ENCODE data around the gene RFWD3. TPM values are rescaled to one million over a fixed set of nuclear protein-coding genes. Genes with fewer than 3 reads are reported as not detected.

RFWD3 gene
- total and polyA plus RNA-seq, 2 of the 4 experiments (the other 2 are of a cell fraction): 16.7 to 27.6 TPM

DNA sequence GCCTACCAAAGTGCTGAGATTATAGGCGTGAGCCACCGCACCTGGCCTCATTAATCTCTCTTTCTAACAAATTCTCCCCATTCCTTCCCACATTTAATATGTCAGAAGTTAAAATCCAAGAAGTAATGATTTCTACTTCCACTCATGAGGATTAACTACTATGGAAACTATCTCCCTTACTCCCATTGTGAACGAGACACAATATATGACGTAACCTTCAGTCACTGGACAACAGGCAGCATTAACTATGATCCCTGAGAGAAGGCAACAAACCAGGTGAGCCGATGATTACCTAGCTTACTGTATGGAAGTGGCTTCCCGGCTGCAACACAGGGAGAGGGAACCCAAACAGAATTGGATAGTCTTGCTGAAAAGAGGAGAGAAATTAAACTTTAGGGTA, 79.7 kb downstream of the RFWD3 start:
- no peak overlapping the region for H3K23ac ChIP-seq (ENCODE audit: low read depth, low read length)
- dilution Hi-C loops (cut with HindIII; ENCODE audit: low sequenced_read_pairs, unreplicated experiment): no loop called here
- no peaks in the 10 kb centered on the region for H3K9me3 ChIP-seq (ENCODE audit: control insufficient read depth, insufficient read depth, low read length)
- H3K27ac ChIP-seq (ENCODE audit: insufficient read depth, low read length): no peak overlapping the region
- H2BK15ac ChIP-seq (ENCODE audit: low read depth, low read length): no peak overlapping the region
- H3K79me1 ChIP-seq (ENCODE audit: low read depth in 1 of 2, low read length in 2 of 2): peaks cover 30 to 54% of the 10 kb centered on the region in 2 experiments
- H4K20me1 ChIP-seq (ENCODE audit: insufficient read depth, low read length): peaks cover 41% of the 10 kb centered on the region
- TF ChIP-seq MAZ (IDR thresholded peaks at IDR 0.05; ENCODE audit: borderline replicate concordance, low read depth, low read length): no peak
- TF ChIP-seq, protein P1, sequence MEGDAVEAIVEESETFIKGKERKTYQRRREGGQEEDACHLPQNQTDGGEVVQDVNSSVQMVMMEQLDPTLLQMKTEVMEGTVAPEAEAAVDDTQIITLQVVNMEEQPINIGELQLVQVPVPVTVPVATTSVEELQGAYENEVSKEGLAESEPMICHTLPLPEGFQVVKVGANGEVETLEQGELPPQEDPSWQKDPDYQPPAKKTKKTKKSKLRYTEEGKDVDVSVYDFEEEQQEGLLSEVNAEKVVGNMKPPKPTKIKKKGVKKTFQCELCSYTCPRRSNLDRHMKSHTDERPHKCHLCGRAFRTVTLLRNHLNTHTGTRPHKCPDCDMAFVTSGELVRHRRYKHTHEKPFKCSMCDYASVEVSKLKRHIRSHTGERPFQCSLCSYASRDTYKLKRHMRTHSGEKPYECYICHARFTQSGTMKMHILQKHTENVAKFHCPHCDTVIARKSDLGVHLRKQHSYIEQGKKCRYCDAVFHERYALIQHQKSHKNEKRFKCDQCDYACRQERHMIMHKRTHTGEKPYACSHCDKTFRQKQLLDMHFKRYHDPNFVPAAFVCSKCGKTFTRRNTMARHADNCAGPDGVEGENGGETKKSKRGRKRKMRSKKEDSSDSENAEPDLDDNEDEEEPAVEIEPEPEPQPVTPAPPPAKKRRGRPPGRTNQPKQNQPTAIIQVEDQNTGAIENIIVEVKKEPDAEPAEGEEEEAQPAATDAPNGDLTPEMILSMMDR (conservative IDR thresholded peaks at IDR 0.05; ENCODE audit: low read depth, low read length): no peak
- TF ChIP-seq, protein P2, sequence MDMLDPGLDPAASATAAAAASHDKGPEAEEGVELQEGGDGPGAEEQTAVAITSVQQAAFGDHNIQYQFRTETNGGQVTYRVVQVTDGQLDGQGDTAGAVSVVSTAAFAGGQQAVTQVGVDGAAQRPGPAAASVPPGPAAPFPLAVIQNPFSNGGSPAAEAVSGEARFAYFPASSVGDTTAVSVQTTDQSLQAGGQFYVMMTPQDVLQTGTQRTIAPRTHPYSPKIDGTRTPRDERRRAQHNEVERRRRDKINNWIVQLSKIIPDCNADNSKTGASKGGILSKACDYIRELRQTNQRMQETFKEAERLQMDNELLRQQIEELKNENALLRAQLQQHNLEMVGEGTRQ (IDR thresholded peaks at IDR 0.05; ENCODE audit: low read depth, low read length): no peak
- TF ChIP-seq RFX5 (IDR thresholded peaks at IDR 0.05; ENCODE audit: low read depth, low read length): no peak
- no peak for TF ChIP-seq BHLHE40 (IDR thresholded peaks at IDR 0.05; ENCODE audit: low read depth, low read length)
- TF ChIP-seq RCOR1 (IDR thresholded peaks at IDR 0.05; ENCODE audit: insufficient replicate concordance, low read length): no peak
- TF ChIP-seq MXI1 (IDR thresholded peaks at IDR 0.05; ENCODE audit: borderline replicate concordance, low read depth, low read length): no peak
- TF ChIP-seq SMC3 (IDR thresholded peaks at IDR 0.05; ENCODE audit: low read depth, low read length): no peak
- no peak for TF ChIP-seq POLR2A (IDR thresholded peaks at IDR 0.05; ENCODE audit: low read depth, low read length)
- no peak for TF ChIP-seq MAFK (IDR thresholded peaks at IDR 0.05; ENCODE audit: low read depth, low read length)
- no peak for TF ChIP-seq RAD21 (IDR thresholded peaks at IDR 0.05; ENCODE audit: low read length)
- TF ChIP-seq CEBPB (IDR thresholded peaks at IDR 0.05; ENCODE audit: low read depth, low read length): no peak
- TF ChIP-seq, protein P3, sequence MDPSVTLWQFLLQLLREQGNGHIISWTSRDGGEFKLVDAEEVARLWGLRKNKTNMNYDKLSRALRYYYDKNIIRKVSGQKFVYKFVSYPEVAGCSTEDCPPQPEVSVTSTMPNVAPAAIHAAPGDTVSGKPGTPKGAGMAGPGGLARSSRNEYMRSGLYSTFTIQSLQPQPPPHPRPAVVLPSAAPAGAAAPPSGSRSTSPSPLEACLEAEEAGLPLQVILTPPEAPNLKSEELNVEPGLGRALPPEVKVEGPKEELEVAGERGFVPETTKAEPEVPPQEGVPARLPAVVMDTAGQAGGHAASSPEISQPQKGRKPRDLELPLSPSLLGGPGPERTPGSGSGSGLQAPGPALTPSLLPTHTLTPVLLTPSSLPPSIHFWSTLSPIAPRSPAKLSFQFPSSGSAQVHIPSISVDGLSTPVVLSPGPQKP (IDR thresholded peaks at IDR 0.05; ENCODE audit: borderline replicate concordance, low read depth, low read length): no peak
- TF ChIP-seq NFE2L2 (IDR thresholded peaks at IDR 0.05; ENCODE audit: low read depth, low read length): no peak
- no peak for TF ChIP-seq CHD1 (IDR thresholded peaks at IDR 0.05; ENCODE audit: low read depth, low read length)
- TF ChIP-seq FOS (IDR thresholded peaks at IDR 0.05; ENCODE audit: low read depth, low read length): no peak
- H3K4me3 ChIP-seq (ENCODE audit: insufficient read depth, low read depth, low read length): no peak overlapping the region
- WGBS, 2 experiments (ENCODE audit: extremely low coverage in 2 of 2, insufficient read length in 1 of 2): 50% methylated on average over 2 of the region's 6 CpGs; no CpG with 5 or more reads in 1 of the 2 experiments
- H3K27me3 ChIP-seq (ENCODE audit: control insufficient read depth, insufficient read depth, low read length): no peaks in the 10 kb centered on the region
- H4K8ac ChIP-seq (ENCODE audit: low read depth in 2 of 2, low read length in 2 of 2): no peak overlapping the region
- H3K4me1 ChIP-seq (ENCODE audit: control insufficient read depth, insufficient read depth, low read length): peaks cover 5% of the 10 kb centered on the region
- no peak overlapping the region for H3K9ac ChIP-seq (ENCODE audit: low read depth, low read length)
- no peak overlapping the region for H2AFZ ChIP-seq (replicated peaks; ENCODE audit: low read length, poor library complexity)
- no peak overlapping the region for H2AK9ac ChIP-seq (replicated peaks; ENCODE audit: low read depth, low read length, poor library complexity)
- no peak overlapping the region for H4K91ac ChIP-seq (ENCODE audit: insufficient read depth, low read depth, low read length)
- DNase-seq (no peak), ATAC-seq (ENCODE audit: low read depth) (no peak)
- no peak overlapping the region for H2AK5ac ChIP-seq (ENCODE audit: low read depth, low read length)
- H2BK120ac ChIP-seq (ENCODE audit: low read depth, low read length): no peak overlapping the region
- H3K9me1 ChIP-seq (ENCODE audit: insufficient read depth, low read length): peaks cover 10% of the 10 kb centered on the region
- no peak overlapping the region for H3K4me2 ChIP-seq (ENCODE audit: low read depth, low read length)
- no peak overlapping the region for H3K4ac ChIP-seq (ENCODE audit: low read depth, low read length)
- POLR2A ChIA-PET (ENCODE audit: unreplicated experiment): no interaction called here
- H3K36me3 ChIP-seq (ENCODE audit: control insufficient read depth, insufficient read depth, low read length): no peaks in the 10 kb centered on the region; the same call in 1 of the 2 replicates
- in situ Hi-C loops (cut with MboI; ENCODE audit: low sequenced_read_pairs): no loop called here
- no peak overlapping the region for H2BK5ac ChIP-seq (ENCODE audit: low read depth, low read length, poor library complexity, severe bottlenecking)
- no peak overlapping the region for H2BK20ac ChIP-seq (ENCODE audit: low read depth, low read length)
- no peak overlapping the region for H3K18ac ChIP-seq (ENCODE audit: low read depth, low read length)
- CTCF ChIA-PET: no interaction called here
- no TSS peak for BruUV-seq (replicated peaks)
- H3K14ac ChIP-seq (replicated peaks; ENCODE audit: low read depth, low read length): no peak overlapping the region
- no peak overlapping the region for H3K56ac ChIP-seq (ENCODE audit: extremely low read depth, insufficient read depth, low read length)
- intact Hi-C loops (cut with micrococcal nuclease): no loop called here
- H4K5ac ChIP-seq (ENCODE audit: low read depth, low read length): no peak overlapping the region

Data from IMR-90 (cell line).